WTC11 (cell line): Measurements from ENCODE around the gene HJV. TPM values are rescaled to one million over a fixed set of nuclear protein-coding genes. Genes with fewer than 3 reads are reported as not detected.

Experiments used
- ATAC-seq: fragments of 200-7000 bp; cut with Tn5 transposase; 2 replicates; pipeline ENCODE4 v1.10.0; 2021; ENCODE audit warnings: mild to moderate bottlenecking, moderate library complexity
- CTCF ChIA-PET: fragments of 300-600 bp; sonication (Branson Sonifier 250); formaldehyde crosslinking; loops from one replicate; lab custom pipeline; 2021; ENCODE audit warnings: antibody characterized with exemption; lab: Charles Lee
- POLR2A ChIA-PET: fragments of 350-600 bp; sonication (Branson Sonifier 250); formaldehyde crosslinking; loops from one replicate; lab custom pipeline; 2021; ENCODE audit warnings: antibody characterized with exemption; lab: Charles Lee
- DNase-seq: peaks from one replicate; pipeline ENCODE4 v3.0.0; 2021; ENCODE audit warnings: low spot score
- H3K27ac Mint-ChIP-seq: 2 replicates; pipeline ENCODE4 v1.8.0; 2021; ENCODE audit warnings: mixed read lengths
- H3K27me3 Mint-ChIP-seq: 2 replicates; pipeline ENCODE4 v1.8.0; 2021; ENCODE audit warnings: low read depth, mild to moderate bottlenecking, moderate library complexity, mixed read lengths
- H3K36me3 Mint-ChIP-seq: 2 replicates; pipeline ENCODE4 v1.8.0; 2021; ENCODE audit warnings: mixed read lengths
- H3K4me1 Mint-ChIP-seq: 2 replicates; pipeline ENCODE4 v1.8.0; 2022; ENCODE audit warnings: mixed read lengths
- H3K4me3 Mint-ChIP-seq: 2 replicates; pipeline ENCODE4 v1.8.0; 2021; ENCODE audit warnings: mild to moderate bottlenecking, moderate library complexity, mixed read lengths
- H3K9me3 Mint-ChIP-seq: 2 replicates; pipeline ENCODE4 v1.8.0; 2021; ENCODE audit warnings: mixed read lengths
- ATF6 ChIP-seq: sonication (generic); formaldehyde crosslinking; IDR thresholded peaks from 2 replicates; pipeline ENCODE4 v1.8.1; 2023; ENCODE audit warnings: mild to moderate bottlenecking, missing genetic modification reagents
- CREB1 ChIP-seq: sonication (generic); formaldehyde crosslinking; IDR thresholded peaks from 2 replicates; pipeline ENCODE4 v1.8.0; 2023; ENCODE audit warnings: mild to moderate bottlenecking, missing genetic modification reagents
- ETV6 ChIP-seq: sonication (generic); formaldehyde crosslinking; IDR thresholded peaks from 2 replicates; pipeline ENCODE4 v1.8.1; 2022; ENCODE audit warnings: mild to moderate bottlenecking, missing genetic modification reagents
- FOXJ3 ChIP-seq: sonication (generic); formaldehyde crosslinking; IDR thresholded peaks from 2 replicates; pipeline ENCODE4 v1.9.0; 2021; ENCODE audit warnings: missing genetic modification reagents, mild to moderate bottlenecking, borderline replicate concordance
- FOXK1 ChIP-seq: sonication (generic); formaldehyde crosslinking; IDR thresholded peaks from 2 replicates; pipeline ENCODE4 v1.8.0; 2022; ENCODE audit warnings: mild to moderate bottlenecking, moderate library complexity, missing genetic modification reagents
- HMGA2 ChIP-seq: fragments of 250-450 bp; sonication (Bioruptor Pico); IDR thresholded peaks from 2 replicates; pipeline ENCODE4 v1.4.0; 2021; ENCODE audit warnings: mild to moderate bottlenecking, moderate library complexity
- IRF2 ChIP-seq: sonication (generic); formaldehyde crosslinking; IDR thresholded peaks from 2 replicates; pipeline ENCODE4 v1.8.0; 2022; ENCODE audit warnings: low read depth, missing genetic modification reagents, borderline replicate concordance
- JUN ChIP-seq: sonication (generic); formaldehyde crosslinking; IDR thresholded peaks from 2 replicates; pipeline ENCODE4 v1.8.0; 2023; ENCODE audit warnings: mild to moderate bottlenecking, missing genetic modification reagents
- NFE2L1 ChIP-seq: sonication (generic); formaldehyde crosslinking; IDR thresholded peaks from 2 replicates; pipeline ENCODE4 v1.8.1; 2023; ENCODE audit warnings: missing genetic modification reagents
- NFYB ChIP-seq: sonication (generic); formaldehyde crosslinking; conservative IDR thresholded peaks from 2 replicates; pipeline ENCODE4 v1.8.0; 2022; ENCODE audit warnings: low read depth, missing genetic modification reagents
- OVOL2 ChIP-seq: fragments of 250-450 bp; sonication (Bioruptor Pico); IDR thresholded peaks from 2 replicates; pipeline ENCODE4 v1.9.0; 2021; ENCODE audit warnings: mild to moderate bottlenecking, borderline replicate concordance
- RORB ChIP-seq: fragments of 250-450 bp; sonication (Bioruptor Pico); IDR thresholded peaks from 2 replicates; pipeline ENCODE4 v1.9.0; 2021; ENCODE audit warnings: mild to moderate bottlenecking
- SMAD3 ChIP-seq: sonication (generic); formaldehyde crosslinking; IDR thresholded peaks from 2 replicates; pipeline ENCODE4 v1.8.0; 2022; ENCODE audit warnings: missing genetic modification reagents, mild to moderate bottlenecking, borderline replicate concordance
- SP1 ChIP-seq: sonication (generic); formaldehyde crosslinking; conservative IDR thresholded peaks from 2 replicates; pipeline ENCODE4 v1.8.1; 2022; ENCODE audit warnings: missing genetic modification reagents
- TCF7 ChIP-seq: sonication (generic); formaldehyde crosslinking; IDR thresholded peaks from 2 replicates; pipeline ENCODE4 v1.8.0; 2022; ENCODE audit warnings: mild to moderate bottlenecking, low read depth, missing genetic modification reagents, moderate library complexity
- TEAD1 ChIP-seq: sonication (generic); formaldehyde crosslinking; IDR thresholded peaks from 2 replicates; pipeline ENCODE4 v1.8.0; 2022; ENCODE audit warnings: mild to moderate bottlenecking, missing genetic modification reagents
- ZNF138 ChIP-seq: sonication (generic); formaldehyde crosslinking; conservative IDR thresholded peaks from 2 replicates; pipeline ENCODE4 v1.8.1; 2022; ENCODE audit warnings: mild to moderate bottlenecking, moderate library complexity, missing genetic modification reagents
- ZNF232 ChIP-seq: sonication (generic); formaldehyde crosslinking; IDR thresholded peaks from 2 replicates; pipeline ENCODE4 v1.8.0; 2022; ENCODE audit warnings: mild to moderate bottlenecking, missing genetic modification reagents
- ZNF317 ChIP-seq: sonication (generic); formaldehyde crosslinking; IDR thresholded peaks from 2 replicates; pipeline ENCODE4 v1.8.1; 2023; ENCODE audit warnings: low read depth, mild to moderate bottlenecking, moderate library complexity, missing genetic modification reagents, borderline replicate concordance
- ZNF416 ChIP-seq: fragments of 250-450 bp; sonication (Bioruptor Pico); IDR thresholded peaks from 2 replicates; pipeline ENCODE4 v1.9.0; 2021; ENCODE audit warnings: mild to moderate bottlenecking, inconsistent platforms
- ZNF512 ChIP-seq: sonication (generic); formaldehyde crosslinking; IDR thresholded peaks from 2 replicates; pipeline ENCODE4 v1.8.1; 2022; ENCODE audit warnings: missing genetic modification reagents, borderline replicate concordance
- total RNA-seq: library from RNA; stranded (reverse); gene quantifications from 3 replicates; pipeline ENCODE4 v1.2.3, GENCODE V29; 2021
- TF ChIP-seq, protein P1 (sequence below): sonication (generic); formaldehyde crosslinking; IDR thresholded peaks from 2 replicates; pipeline ENCODE4 v1.8.1; 2023; ENCODE audit warnings: mild to moderate bottlenecking, moderate library complexity, missing genetic modification reagents
- TF ChIP-seq, protein P2 (sequence below): sonication (generic); formaldehyde crosslinking; IDR thresholded peaks from 2 replicates; pipeline ENCODE4 v1.8.0; 2022; ENCODE audit warnings: mild to moderate bottlenecking, missing genetic modification reagents

The HJV gene
- total RNA-seq, 1 experiment from 2014 or later, result 0.31 TPM

DNA sequence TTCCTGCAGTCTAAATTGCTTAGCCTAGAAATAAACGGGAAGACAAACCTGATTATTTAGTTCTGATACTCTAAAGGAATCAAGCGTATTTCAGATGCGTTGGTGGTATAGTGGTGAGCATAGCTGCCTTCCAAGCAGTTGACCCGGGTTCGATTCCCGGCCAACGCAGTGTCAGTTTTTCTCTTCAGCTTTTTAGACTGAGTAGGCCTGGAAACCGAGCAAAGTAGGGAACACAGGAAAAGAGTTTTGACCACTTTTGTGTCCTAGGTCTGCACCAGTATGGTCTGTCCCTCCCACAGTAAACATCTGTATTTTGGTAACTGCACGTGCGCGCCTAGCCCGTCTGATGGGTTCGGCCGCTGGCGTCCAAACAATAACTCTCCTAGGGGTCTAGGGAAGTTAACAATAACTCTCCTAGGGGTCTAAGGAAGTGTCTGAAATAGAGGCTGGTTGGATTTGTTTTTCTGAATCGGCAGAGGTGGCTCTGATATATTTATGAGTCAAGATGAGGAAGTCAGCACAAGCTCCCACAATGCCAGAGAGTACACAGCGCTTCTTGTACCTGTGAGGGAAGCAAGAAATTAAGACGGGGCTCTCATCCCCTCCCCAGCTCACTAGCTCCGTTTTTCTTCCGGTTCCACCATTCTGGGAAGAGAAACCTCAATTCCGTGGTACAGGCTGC is 15.6 kb upstream of the HJV start:
- ATAC-seq (peak; percentile 16), DNase-seq (peak; percentile 82)
- peaks cover 4% of the 10 kb centered on the region; the same call in 1 of the 2 replicates for H3K27me3 Mint-ChIP-seq
- ChIA-PET POLR2A (interaction anchor here (0.5 to 6.0 kb wide), 5 partner anchors 13 to 178 kb away, joined by 3 to 62 read pairs (median 5); partner anchors contain the start of genes PIAS3 and RBM8A), CTCF (interaction anchor here (0.6 to 5.3 kb wide), 10 partner anchors 17 to 192 kb away, joined by 3 to 25 read pairs (median 4); partner anchors contain the start of genes LIX1L, NUDT17 and PIAS3)
- peak overlapping the region; percentile 100 for H3K4me3 Mint-ChIP-seq
- no peaks in the 10 kb centered on the region for H3K36me3 Mint-ChIP-seq
- TF ChIP-seq ZNF512 (CRISPR knock-in tag) (no peak), JUN (CRISPR knock-in tag) (no peak), ETV6 (CRISPR knock-in tag) (peak; percentile 66; the same call in 1 of the 2 replicates), TEAD1 (CRISPR knock-in tag) (0 out of 2 replicates have a peak, but pooled peaks have one; percentile 46), ATF6 (CRISPR knock-in tag) (no peak), RORB (CRISPR knock-in tag) (no peak), NFE2L1 (CRISPR knock-in tag) (no peak), NFYB (CRISPR knock-in tag) (no peak), OVOL2 (CRISPR knock-in tag) (no peak), FOXK1 (0 out of 2 replicates have a peak, but pooled peaks have one; percentile 9)
- TF ChIP-seq, protein P1, sequence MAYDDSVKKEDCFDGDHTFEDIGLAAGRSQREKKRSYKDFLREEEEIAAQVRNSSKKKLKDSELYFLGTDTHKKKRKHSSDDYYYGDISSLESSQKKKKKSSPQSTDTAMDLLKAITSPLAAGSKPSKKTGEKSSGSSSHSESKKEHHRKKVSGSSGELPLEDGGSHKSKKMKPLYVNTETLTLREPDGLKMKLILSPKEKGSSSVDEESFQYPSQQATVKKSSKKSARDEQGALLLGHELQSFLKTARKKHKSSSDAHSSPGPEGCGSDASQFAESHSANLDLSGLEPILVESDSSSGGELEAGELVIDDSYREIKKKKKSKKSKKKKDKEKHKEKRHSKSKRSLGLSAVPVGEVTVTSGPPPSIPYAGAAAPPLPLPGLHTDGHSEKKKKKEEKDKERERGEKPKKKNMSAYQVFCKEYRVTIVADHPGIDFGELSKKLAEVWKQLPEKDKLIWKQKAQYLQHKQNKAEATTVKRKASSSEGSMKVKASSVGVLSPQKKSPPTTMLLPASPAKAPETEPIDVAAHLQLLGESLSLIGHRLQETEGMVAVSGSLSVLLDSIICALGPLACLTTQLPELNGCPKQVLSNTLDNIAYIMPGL (CRISPR knock-in tag), result peak; percentile 58
- TF ChIP-seq, protein P2, sequence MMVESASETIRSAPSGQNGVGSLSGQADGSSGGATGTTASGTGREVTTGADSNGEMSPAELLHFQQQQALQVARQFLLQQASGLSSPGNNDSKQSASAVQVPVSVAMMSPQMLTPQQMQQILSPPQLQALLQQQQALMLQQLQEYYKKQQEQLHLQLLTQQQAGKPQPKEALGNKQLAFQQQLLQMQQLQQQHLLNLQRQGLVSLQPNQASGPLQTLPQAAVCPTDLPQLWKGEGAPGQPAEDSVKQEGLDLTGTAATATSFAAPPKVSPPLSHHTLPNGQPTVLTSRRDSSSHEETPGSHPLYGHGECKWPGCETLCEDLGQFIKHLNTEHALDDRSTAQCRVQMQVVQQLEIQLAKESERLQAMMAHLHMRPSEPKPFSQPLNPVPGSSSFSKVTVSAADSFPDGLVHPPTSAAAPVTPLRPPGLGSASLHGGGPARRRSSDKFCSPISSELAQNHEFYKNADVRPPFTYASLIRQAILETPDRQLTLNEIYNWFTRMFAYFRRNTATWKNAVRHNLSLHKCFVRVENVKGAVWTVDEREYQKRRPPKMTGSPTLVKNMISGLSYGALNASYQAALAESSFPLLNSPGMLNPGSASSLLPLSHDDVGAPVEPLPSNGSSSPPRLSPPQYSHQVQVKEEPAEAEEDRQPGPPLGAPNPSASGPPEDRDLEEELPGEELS (CRISPR knock-in tag), result 0 out of 2 replicates have a peak, but pooled peaks have one; percentile 26
- no peaks in the 10 kb centered on the region for H3K9me3 Mint-ChIP-seq
- H3K27ac Mint-ChIP-seq, result peak overlapping the region; percentile 78
- H3K4me1 Mint-ChIP-seq, result peaks cover 10% of the 10 kb centered on the region

GRCh38 chr1:146036241-146036964 is 14.9 kb upstream of the HJV start:
- peaks cover 10% of the 10 kb centered on the region for H3K4me1 Mint-ChIP-seq
- peaks cover 4% of the 10 kb centered on the region; the same call in 1 of the 2 replicates for H3K27me3 Mint-ChIP-seq
- DNase-seq, result no peak
- no peak for ATAC-seq
- peak overlapping the region; percentile 100 for H3K4me3 Mint-ChIP-seq
- H3K27ac Mint-ChIP-seq, result no peak overlapping the region; the same call in 1 of the 2 replicates
- POLR2A ChIA-PET, result interaction anchor here (3.1 to 6.0 kb wide), 2 partner anchors 14 to 178 kb away, joined by 20 to 62 read pairs; partner anchors contain the start of gene PIAS3
- H3K36me3 Mint-ChIP-seq, result no peaks in the 10 kb centered on the region
- CTCF ChIA-PET, result interaction anchor here (0.6 to 5.3 kb wide), 7 partner anchors 29 to 191 kb away, joined by 3 to 25 read pairs (median 5); partner anchors contain the start of genes LIX1L, NUDT17 and PIAS3
- no peaks in the 10 kb centered on the region for H3K9me3 Mint-ChIP-seq
- no peak for TF ChIP-seq FOXK1
- TF ChIP-seq SP1 (CRISPR knock-in tag), result no peak
- no peak for TF ChIP-seq ZNF232 (CRISPR knock-in tag)
- TF ChIP-seq HMGA2, result no peak
- no peak for TF ChIP-seq TCF7 (CRISPR knock-in tag)
- no peak for TF ChIP-seq OVOL2 (CRISPR knock-in tag)
- TF ChIP-seq ZNF317 (CRISPR knock-in tag), result no peak
- TF ChIP-seq JUN (CRISPR knock-in tag), result no peak
- TF ChIP-seq IRF2 (CRISPR knock-in tag), result no peak
- TF ChIP-seq ETV6 (CRISPR knock-in tag), result no peak
- no peak for TF ChIP-seq RORB (CRISPR knock-in tag)
- TF ChIP-seq ATF6 (CRISPR knock-in tag), result no peak
- TF ChIP-seq SMAD3, result no peak
- TF ChIP-seq ZNF138 (CRISPR knock-in tag), result no peak
- TF ChIP-seq CREB1 (CRISPR knock-in tag), result no peak
- no peak for TF ChIP-seq ZNF416 (CRISPR knock-in tag)
- TF ChIP-seq FOXJ3 (CRISPR knock-in tag), result no peak
